Measurements from ENCODE around the gene SENP6. TPM values are rescaled to one million over a fixed set of nuclear protein-coding genes. Genes with fewer than 3 reads are reported as not detected.

SENP6 gene
- total and polyA plus RNA-seq, 9 of the 15 experiments (the other 6 are each of a cell fraction or from before 2014, with no cell fraction given) = 11.1 to 79.4 (median 46.8) TPM

GRCh38 chr6:75748743-75749538, 147.3 kb downstream of the SENP6 start, which contains the start of gene MYO6 (continued):
- TF ChIP-seq UBTF (IDR thresholded peaks at IDR 0.05; ENCODE audit: borderline replicate concordance in 1 of 2, low read depth in 2 of 2, low read length in 2 of 2) (peak; percentile 59 to 65; a peak in 2 of 4 replicates), ATF1 (CRISPR knock-in tag; IDR thresholded peaks at IDR 0.05) (no peak), ATF1 (tag; IDR thresholded peaks at IDR 0.05) (peak; percentile 57), BRCA1 (IDR thresholded peaks at IDR 0.05) (no peak), BRCA1 (CRISPR knock-in tag; IDR thresholded peaks at IDR 0.05) (0 out of 2 replicates have a peak, but pooled peaks have one; percentile 64), POLR2A (conservative IDR thresholded peaks at IDR 0.05) (peak; percentile 59), FOXM1 (IDR thresholded peaks at IDR 0.05; ENCODE audit: low read depth) (no peak), FOXM1 (CRISPR knock-in tag; IDR thresholded peaks at IDR 0.05; ENCODE audit: low read depth) (no peak)

- CTCF ChIA-PET (ENCODE audit: low intra/inter-chr PET ratio) = no interaction called here
- Histone ChIP-seq H3K27me3 (ENCODE audit: control insufficient read depth in 2 of 2, insufficient read depth in 2 of 2, low read length in 2 of 2) (peaks cover 4 to 17% of the 10 kb centered on the region in 2 experiments; a peak in 4 of 5 replicates), H3K36me3 (ENCODE audit: control insufficient read depth, insufficient read depth, low read length) (no peaks in the 10 kb centered on the region), H3K27ac (ENCODE audit: extremely low read depth, low read depth, low read length) (no peak overlapping the region), H3K4me2 (ENCODE audit: insufficient read depth, low read length) (no peak overlapping the region), H3K4me1 (replicated peaks in 1 of 2; ENCODE audit: control insufficient read depth in 2 of 2, insufficient read depth in 2 of 2, low read length in 2 of 2) (peaks cover 0 to 14% of the 10 kb centered on the region in 2 experiments; a peak in 2 of 5 replicates), H4K20me1 (replicated peaks; ENCODE audit: control insufficient read depth, insufficient read depth, low read length) (no peaks in the 10 kb centered on the region), H3K4me3 (no peak overlapping the region), H3K9me1 (ENCODE audit: control insufficient read depth, insufficient read depth, low read length) (no peaks in the 10 kb centered on the region), H3K9ac (ENCODE audit: insufficient read depth in 1 of 2, low read depth in 2 of 2, low read length in 2 of 2) (no peak overlapping the region), H2AFZ (ENCODE audit: low read depth, low read length) (no peak overlapping the region), H3K9me3 (replicated peaks; ENCODE audit: control insufficient read depth, insufficient read depth, low read depth, low read length) (no peaks in the 10 kb centered on the region), H3K79me2 (ENCODE audit: control insufficient read depth, insufficient read depth, low read length) (no peaks in the 10 kb centered on the region)
- DNase-seq (ENCODE audit: extremely low read depth in 1 of 4, low spot score in 3 of 4) = no peak
- in situ Hi-C loops (cut with MboI) (no loop called here), intact Hi-C loops (cut with micrococcal nuclease) (no loop called here)
- POLR2A ChIA-PET = no interaction called here
- no peak for FAIRE-seq
- ATAC-seq = no peak
- BruUV-seq (replicated peaks) = no TSS peak
- 23% methylated on average over 2 of the region's 2 CpGs for WGBS (ENCODE audit: insufficient coverage, low coverage, missing lambda C conversion rate)
- TF ChIP-seq ZNF239 (CRISPR knock-in tag; IDR thresholded peaks at IDR 0.05) (no peak), DPF2 (IDR thresholded peaks at IDR 0.05) (no peak), HNRNPLL (IDR thresholded peaks at IDR 0.05; ENCODE audit: low read depth, low read length, poor library complexity, severe bottlenecking) (no peak), SNAPC5 (CRISPR knock-in tag; IDR thresholded peaks at IDR 0.05) (no peak), ZNF766 (CRISPR knock-in tag; conservative IDR thresholded peaks at IDR 0.05) (no peak), ZNF551 (CRISPR knock-in tag; IDR thresholded peaks at IDR 0.05) (no peak), BDP1 (IDR thresholded peaks at IDR 0.05; ENCODE audit: insufficient read depth, insufficient read length) (no peak), MTA1 (IDR thresholded peaks at IDR 0.05; ENCODE audit: borderline replicate concordance) (no peak), SMARCC2 (IDR thresholded peaks at IDR 0.05; ENCODE audit: low read depth) (no peak), ZC3H4 (CRISPR knock-in tag; IDR thresholded peaks at IDR 0.05; ENCODE audit: borderline replicate concordance) (no peak), ZNF282 (CRISPR knock-in tag; IDR thresholded peaks at IDR 0.05) (no peak), ZNF707 (CRISPR knock-in tag; conservative IDR thresholded peaks at IDR 0.05) (no peak)
Observed at GRCh38 chr6:75751443-75751842, 149.8 kb downstream of the SENP6 start.

All from K562 (cell line).